Naive thymus-derived CD4-positive, alpha-beta T cell (primary cell): ENCODE data around the gene ZFP14. TPM values are rescaled to one million over a fixed set of nuclear protein-coding genes. Genes with fewer than 3 reads are reported as not detected.

Experiments used
- ATAC-seq: fragments of 150-1000 bp; cut with Tn5 transposase; 2 replicates; pipeline ENCODE4 v1.10.0; 2021; ENCODE audit warnings: mild to moderate bottlenecking, moderate library complexity
- CTCF ChIA-PET: fragments of 350-600 bp; sonication (Branson Sonifier 250); formaldehyde crosslinking; loops from one replicate; lab custom pipeline; 2021; ENCODE audit warnings: antibody characterized with exemption; lab: Charles Lee
- POLR2A ChIA-PET: fragments of 350-600 bp; sonication (Branson Sonifier 250); formaldehyde crosslinking; loops from one replicate; lab custom pipeline; 2021; ENCODE audit warnings: antibody characterized with exemption, inconsistent platforms; lab: Charles Lee
- DNase-seq, 9 donors: peaks; one replicate each; pipeline versions ENCODE4 v3.0.0 to v3.0.0-alpha.2; 2020 to 2022; ENCODE audit warnings: mixed read lengths in 1 of 9
- H3K27ac ChIP-seq: one replicate; pipeline ENCODE4 v1.7.0; 2013; ENCODE audit warnings: mild to moderate bottlenecking, low read depth, low read length, moderate library complexity
- H3K27me3 ChIP-seq, 2 donors: one replicate each; pipeline ENCODE4 v1.7.0; 2013; ENCODE audit warnings: low read length in 2 of 2, mild to moderate bottlenecking in 2 of 2, moderate library complexity in 2 of 2; ENCODE audit not compliant: control insufficient read depth in 2 of 2, insufficient read depth in 2 of 2
- H3K36me3 ChIP-seq, 3 experiments: 1 replicate in 2 of 3; 2 replicates in 1 of 3; pipeline ENCODE4 v1.7.0; 2013; ENCODE audit warnings: low read length in 3 of 3, mild to moderate bottlenecking in 3 of 3, moderate library complexity in 1 of 3; ENCODE audit not compliant: insufficient read depth in 3 of 3, control insufficient read depth in 2 of 3
- H3K4me1 ChIP-seq, 2 donors: one replicate each; pipeline ENCODE4 v1.7.0; 2013; ENCODE audit warnings: low read length in 2 of 2, mild to moderate bottlenecking in 2 of 2, moderate library complexity in 1 of 2; ENCODE audit not compliant: control insufficient read depth in 2 of 2, insufficient read depth in 2 of 2
- H3K4me3 ChIP-seq: 2 replicates; pipeline ENCODE4 v1.7.0; 2013; ENCODE audit warnings: mild to moderate bottlenecking, low read length
- H3K9me3 ChIP-seq, 3 experiments: 1 replicate in 2 of 3; 2 replicates in 1 of 3; pipeline ENCODE4 v1.7.0; 2013; ENCODE audit warnings: low read length in 3 of 3; ENCODE audit not compliant: control insufficient read depth in 2 of 3
- H3K27ac Mint-ChIP-seq, 9 donors: one replicate each; pipeline ENCODE4 v1.8.0; 2020 to 2022; ENCODE audit warnings: mixed read lengths in 9 of 9, mild to moderate bottlenecking in 8 of 9, moderate library complexity in 5 of 9, inconsistent platforms in 2 of 9
- H3K27me3 Mint-ChIP-seq, 5 donors: one replicate each; pipeline ENCODE4 v1.8.0; 2021 to 2022; ENCODE audit warnings: mixed read lengths in 5 of 5, mild to moderate bottlenecking in 1 of 5
- H3K36me3 Mint-ChIP-seq, 5 donors: one replicate each; pipeline ENCODE4 v1.8.0; 2020 to 2022; ENCODE audit warnings: mixed read lengths in 5 of 5, mild to moderate bottlenecking in 3 of 5, inconsistent platforms in 1 of 5
- H3K4me1 Mint-ChIP-seq, 7 donors: one replicate each; pipeline ENCODE4 v1.8.0; 2020 to 2022; ENCODE audit warnings: mixed read lengths in 7 of 7, mild to moderate bottlenecking in 3 of 7, inconsistent platforms in 1 of 7
- H3K4me3 Mint-ChIP-seq, 10 donors: one replicate each; pipeline ENCODE4 v1.8.0; 2020 to 2022; ENCODE audit warnings: mild to moderate bottlenecking in 10 of 10, mixed read lengths in 10 of 10, moderate library complexity in 6 of 10, inconsistent platforms in 2 of 10
- H3K9me3 Mint-ChIP-seq, 11 donors: one replicate each; pipeline ENCODE4 v1.8.0; 2020 to 2022; ENCODE audit warnings: mixed read lengths in 11 of 11, mild to moderate bottlenecking in 4 of 11, inconsistent platforms in 1 of 11, moderate library complexity in 1 of 11
- intact Hi-C, 2 donors: fragments of 100-400 bp; cut with micrococcal nuclease; formaldehyde crosslinking; loops; one replicate each; pipeline ENCODE4 v1.15.1; 2023
- polyA plus RNA-seq, 2 donors: library from polyadenylated mRNA; unstranded; fragments of 300-500 nt; fragmentation: Illumina TruSeq; gene quantifications; one replicate each; pipeline ENCODE4 v1.2.3, GENCODE V29; 2021
- total RNA-seq, 6 experiments: library from RNA in 5 of 6; stranded (reverse) in 5 of 6; gene quantifications; 1 replicate in 5 of 6; 2 replicates in 1 of 6; pipeline ENCODE4 v1.2.3 and lab custom pipeline; 2021 to 2026

Gene ZFP14
- total and polyA plus RNA-seq, 7 experiments from 2014 or later, result 4.7 to 24.0 (median 6.5) TPM

DNA sequence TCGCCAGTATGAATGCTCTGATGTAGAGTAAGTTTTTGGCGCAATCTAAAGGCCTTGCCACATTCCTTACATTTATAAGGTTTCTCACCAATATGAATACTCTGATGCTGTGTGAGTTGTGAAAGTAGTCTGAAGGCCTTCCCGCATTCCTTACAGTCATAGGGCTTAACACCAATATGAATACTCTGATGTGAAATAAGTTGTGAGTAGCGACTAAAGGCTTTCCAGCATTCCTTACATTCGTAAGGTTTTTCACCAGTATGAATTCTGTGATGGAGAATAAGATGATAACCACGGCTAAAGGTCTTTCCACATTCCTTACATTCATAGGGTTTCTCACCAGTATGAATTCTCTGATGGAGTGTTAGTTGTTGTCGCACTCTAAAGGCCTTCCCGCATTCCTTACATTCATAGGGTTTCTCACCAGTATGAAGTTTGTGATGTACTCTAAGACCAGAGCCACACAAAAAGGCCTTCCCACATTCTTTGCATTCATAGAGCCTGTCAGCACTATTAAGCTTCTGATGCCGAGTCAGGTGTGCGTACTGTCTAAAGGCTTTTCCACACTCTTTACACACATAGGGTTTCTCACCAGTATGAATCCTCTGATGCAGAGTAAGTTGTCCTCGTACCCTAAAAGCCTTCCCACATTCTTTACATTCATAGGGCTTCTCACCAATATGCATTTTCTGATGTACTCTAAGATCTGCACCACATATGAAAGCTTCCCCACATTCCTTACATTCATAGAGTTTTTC is 14.1 kb upstream of the ZFP14 start:
- DNase-seq, result no peak
- peaks cover 26 to 63% (median 56%) of the 10 kb centered on the region in 5 donors for H3K36me3 Mint-ChIP-seq
- ATAC-seq, result no peak
- H3K27me3 ChIP-seq, result no peaks in the 10 kb centered on the region
- H3K4me3 ChIP-seq, result peak overlapping the region; percentile 12
- peaks cover 14 to 98% (median 69%) of the 10 kb centered on the region in 11 donors for H3K9me3 Mint-ChIP-seq
- H3K4me3 Mint-ChIP-seq, result no peak overlapping the region
- no peak overlapping the region for H3K27ac Mint-ChIP-seq
- H3K9me3 ChIP-seq, result peaks cover 25 to 84% (median 35%) of the 10 kb centered on the region in 3 experiments
- no peaks in the 10 kb centered on the region for H3K4me1 ChIP-seq
- CTCF ChIA-PET, result no interaction called here
- H3K27me3 Mint-ChIP-seq, result no peaks in the 10 kb centered on the region
- POLR2A ChIA-PET, result no interaction called here
- H3K4me1 Mint-ChIP-seq, result no peaks in the 10 kb centered on the region
- intact Hi-C loops, result no loop called here
- H3K27ac ChIP-seq, result no peak overlapping the region
- peaks cover 13 to 46% (median 19%) of the 10 kb centered on the region in 3 experiments for H3K36me3 ChIP-seq

DNA sequence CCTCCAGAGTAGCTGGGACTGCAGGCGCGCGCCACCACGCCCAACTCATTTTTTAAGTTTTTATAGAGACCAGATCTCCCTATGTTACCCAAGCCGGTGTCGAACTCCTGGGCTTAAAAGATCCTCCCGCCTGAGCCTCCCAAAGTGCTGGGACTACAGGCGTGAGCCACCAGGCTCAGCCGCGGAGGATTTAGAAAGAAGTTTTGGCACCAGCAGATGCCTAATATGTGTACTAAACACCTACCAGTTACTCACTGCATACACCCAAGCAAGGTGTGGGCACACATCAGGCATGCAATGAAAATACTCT is 464 bp upstream of the ZFP14 start:
- peaks cover 0 to 70% (median 26%) of the 10 kb centered on the region in 11 donors for H3K9me3 Mint-ChIP-seq
- Histone ChIP-seq H3K4me1 (peaks cover 0 to 10% of the 10 kb centered on the region in 2 donors), H3K27me3 (no peaks in the 10 kb centered on the region), H3K4me3 (peak overlapping the region; percentile 86), H3K36me3 (no peaks in the 10 kb centered on the region), H3K9me3 (no peaks in the 10 kb centered on the region), H3K27ac (peak overlapping the region; percentile 86)
- H3K36me3 Mint-ChIP-seq, result peaks cover 0 to 20% (median 14%) of the 10 kb centered on the region in 5 donors
- peaks cover 9 to 23% (median 21%) of the 10 kb centered on the region in 7 donors for H3K4me1 Mint-ChIP-seq
- H3K4me3 Mint-ChIP-seq, result peak overlapping the region; percentile 82 to 98 (median 94)
- H3K27ac Mint-ChIP-seq, result peak overlapping the region in 6 of 9 donors; percentile 41 to 98 (median 73)
- CTCF ChIA-PET, result no interaction called here
- intact Hi-C loops, result loop anchor here (1.0 to 10.0 kb wide), 21 partner anchors 39 to 1215 kb away; partner anchors contain the start of genes ZFP82 (in 2 of the 2), ZNF260 (in 2 of the 2), ZNF345 (in 2 of the 2) and ZNF420 (in 2 of the 2)
- no peaks in the 10 kb centered on the region for H3K27me3 Mint-ChIP-seq
- ATAC-seq (no peak), DNase-seq (no peak)
- POLR2A ChIA-PET, result interaction anchor here (0.6 to 1.4 kb wide), 6 partner anchors 9 to 831 kb away, joined by 3 to 5 read pairs (median 4); partner anchors contain the start of genes ZNF566 and ZNF585B

DNA sequence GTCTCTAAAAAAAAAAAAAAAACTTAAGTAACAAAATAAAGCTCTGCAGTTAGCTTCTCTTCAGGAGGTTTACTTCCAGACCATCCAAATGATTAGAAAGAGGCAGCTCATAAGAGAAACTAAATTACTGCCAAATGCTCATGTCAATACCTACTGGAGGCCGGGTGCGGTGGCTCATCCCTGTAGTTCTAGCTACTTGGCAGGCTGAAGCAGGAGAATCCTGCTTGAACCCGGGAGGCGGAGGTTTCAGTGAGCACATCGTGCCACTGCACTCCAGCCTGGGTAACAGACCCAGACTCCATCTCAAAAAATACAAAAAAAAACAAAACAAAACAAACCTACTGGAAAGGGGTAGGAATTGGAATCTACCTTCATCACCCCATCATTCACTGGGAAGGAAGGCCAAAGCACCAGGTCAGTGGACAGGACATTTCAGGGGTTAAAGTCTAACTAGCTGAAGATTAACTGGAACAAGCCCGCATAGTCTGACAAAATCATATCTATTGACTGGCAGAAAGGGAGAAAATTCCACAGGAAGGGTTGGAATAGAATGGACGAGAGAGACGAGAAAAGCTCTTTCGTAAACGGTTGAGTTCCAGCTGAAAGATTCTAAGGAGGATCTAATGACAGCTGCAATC is 1.3 kb downstream of the ZFP14 start:
- Mint-ChIP-seq H3K36me3 (peaks cover 3 to 32% (median 25%) of the 10 kb centered on the region in 5 donors), H3K27ac (peak overlapping the region; percentile 55 to 98 (median 94)), H3K4me3 (peak overlapping the region; percentile 82 to 98 (median 94)), H3K4me1 (peaks cover 9 to 23% (median 22%) of the 10 kb centered on the region in 7 donors), H3K9me3 (peaks cover 0 to 72% (median 25%) of the 10 kb centered on the region in 11 donors), H3K27me3 (no peaks in the 10 kb centered on the region)
- peaks cover 0 to 4% (median 0%) of the 10 kb centered on the region in 3 experiments for H3K36me3 ChIP-seq
- H3K4me1 ChIP-seq, result peaks cover 0 to 10% of the 10 kb centered on the region in 2 donors
- H3K4me3 ChIP-seq, result peak overlapping the region; percentile 86
- H3K27ac ChIP-seq, result no peak overlapping the region
- DNase-seq, result no peak
- ATAC-seq, result no peak
- POLR2A ChIA-PET, result interaction anchor here (0.7 to 1.5 kb wide), 4 partner anchors 162 to 993 kb away, joined by 3 to 7 read pairs (median 4); partner anchors contain the start of genes ZNF146, ZNF527 and ZNF529
- H3K9me3 ChIP-seq, result peaks cover 0 to 13% (median 0%) of the 10 kb centered on the region in 3 experiments
- intact Hi-C loops, result loop anchor here (1.0 to 10.0 kb wide), 10 partner anchors 112 to 1217 kb away; partner anchors contain the start of genes COX6B1 (in 1 of the 2), ETV2 (in 1 of the 2), ZNF260 (in 1 of the 2) and ZNF345 (in 1 of the 2)
- CTCF ChIA-PET, result interaction anchor here (0.5 to 0.7 kb wide), 2 partner anchors 36 to 93 kb away, joined by 3 read pairs; no protein-coding TSS in a partner anchor
- H3K27me3 ChIP-seq, result no peaks in the 10 kb centered on the region

DNA sequence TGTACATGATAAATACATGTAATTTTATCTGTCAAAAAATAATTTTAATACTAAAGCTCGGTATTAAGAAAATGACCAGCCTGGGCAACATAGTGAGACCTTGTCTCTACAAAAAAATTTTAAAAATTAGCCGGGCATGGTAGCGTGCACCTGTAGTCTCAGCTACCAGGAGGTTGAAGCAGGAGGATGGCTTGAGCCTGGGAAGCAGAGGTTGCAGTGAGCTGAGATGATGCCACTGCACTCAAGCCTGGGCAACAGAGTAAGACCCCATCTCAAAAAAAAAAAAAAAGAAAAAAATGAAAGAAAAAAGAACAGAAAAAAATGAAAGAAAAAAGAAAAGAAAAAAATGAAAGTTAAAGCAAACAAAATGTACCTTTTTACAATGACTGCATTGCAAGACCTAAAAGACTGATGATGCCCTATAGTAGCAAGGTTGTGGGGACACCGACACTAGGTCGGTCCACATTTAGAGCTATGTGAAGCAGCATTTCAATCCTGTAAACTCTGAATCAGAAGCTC is 5.3 kb downstream of the ZFP14 start:
- no peak overlapping the region for H3K27ac Mint-ChIP-seq
- peaks cover 0 to 77% (median 45%) of the 10 kb centered on the region in 11 donors for H3K9me3 Mint-ChIP-seq
- H3K4me3 Mint-ChIP-seq, result no peak overlapping the region
- peaks cover 0 to 10% of the 10 kb centered on the region in 2 donors for H3K4me1 ChIP-seq
- DNase-seq (no peak), ATAC-seq (no peak)
- ChIA-PET CTCF (interaction anchor here (0.6 kb wide), 1 partner anchor 113 kb away, joined by 4 read pairs; no protein-coding TSS in a partner anchor), POLR2A (interaction anchor here (1.0 to 1.2 kb wide), 2 partner anchors 155 to 475 kb away, joined by 3 read pairs; partner anchors contain the start of gene ZNF260)
- H3K36me3 ChIP-seq, result peaks cover 0 to 20% (median 0%) of the 10 kb centered on the region in 3 experiments
- peaks cover 0 to 48% (median 4%) of the 10 kb centered on the region in 3 experiments for H3K9me3 ChIP-seq
- intact Hi-C loops, result loop anchor here (10.0 kb wide), 4 partner anchors 311 to 1221 kb away; partner anchors contain the start of genes COX6B1 (in 1 of the 2), ETV2 (in 1 of the 2), ZNF540 (in 1 of the 2) and ZNF567 (in 1 of the 2)
- no peaks in the 10 kb centered on the region for H3K27me3 Mint-ChIP-seq
- peaks cover 11 to 65% (median 52%) of the 10 kb centered on the region in 5 donors for H3K36me3 Mint-ChIP-seq
- no peaks in the 10 kb centered on the region for H3K27me3 ChIP-seq
- no peak overlapping the region for H3K4me3 ChIP-seq
- peaks cover 9 to 32% (median 24%) of the 10 kb centered on the region in 7 donors for H3K4me1 Mint-ChIP-seq
- no peak overlapping the region for H3K27ac ChIP-seq

DNA sequence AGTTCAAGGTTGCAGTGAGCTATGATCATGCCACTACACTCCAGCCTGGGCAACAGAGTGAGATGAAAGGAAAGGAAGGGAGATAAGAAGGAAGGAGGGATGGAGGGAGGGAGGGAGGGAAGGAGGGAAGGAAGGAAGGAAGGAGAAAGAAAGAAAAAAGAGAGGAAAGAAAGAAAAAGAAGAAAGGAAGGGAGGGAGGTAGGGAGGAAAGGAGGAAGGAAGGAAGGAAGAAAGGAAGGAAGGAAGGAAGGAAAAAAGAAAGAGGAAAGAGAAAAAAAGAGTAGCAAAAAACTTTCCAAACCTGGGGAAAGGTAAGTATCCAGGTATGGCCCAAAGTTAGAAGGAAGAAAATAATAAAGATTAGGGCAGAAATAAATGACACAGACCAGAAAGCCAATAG is 7.1 kb downstream of the ZFP14 start:
- DNase-seq, result no peak
- ChIA-PET CTCF (no interaction called here), POLR2A (no interaction called here)
- peak overlapping the region in 3 of 10 donors; percentile 11 to 38 (median 12) for H3K4me3 Mint-ChIP-seq
- H3K27ac Mint-ChIP-seq, result no peak overlapping the region
- no peaks in the 10 kb centered on the region for H3K27me3 Mint-ChIP-seq
- Histone ChIP-seq H3K9me3 (peaks cover 0 to 66% (median 11%) of the 10 kb centered on the region in 3 experiments), H3K4me3 (no peak overlapping the region), H3K27ac (no peak overlapping the region), H3K36me3 (peaks cover 1 to 37% (median 1%) of the 10 kb centered on the region in 3 experiments), H3K27me3 (no peaks in the 10 kb centered on the region), H3K4me1 (no peaks in the 10 kb centered on the region)
- intact Hi-C loops, result loop anchor here (10.0 kb wide), 4 partner anchors 313 to 1223 kb away; partner anchors contain the start of genes COX6B1 (in 1 of the 2), ETV2 (in 1 of the 2), ZNF540 (in 1 of the 2) and ZNF567 (in 1 of the 2)
- no peak for ATAC-seq
- peaks cover 0 to 92% (median 52%) of the 10 kb centered on the region in 11 donors for H3K9me3 Mint-ChIP-seq
- peaks cover 0 to 15% (median 10%) of the 10 kb centered on the region in 7 donors for H3K4me1 Mint-ChIP-seq
- H3K36me3 Mint-ChIP-seq, result peaks cover 16 to 81% (median 69%) of the 10 kb centered on the region in 5 donors
